ENCODE results near the gene MLPH.

DNA sequence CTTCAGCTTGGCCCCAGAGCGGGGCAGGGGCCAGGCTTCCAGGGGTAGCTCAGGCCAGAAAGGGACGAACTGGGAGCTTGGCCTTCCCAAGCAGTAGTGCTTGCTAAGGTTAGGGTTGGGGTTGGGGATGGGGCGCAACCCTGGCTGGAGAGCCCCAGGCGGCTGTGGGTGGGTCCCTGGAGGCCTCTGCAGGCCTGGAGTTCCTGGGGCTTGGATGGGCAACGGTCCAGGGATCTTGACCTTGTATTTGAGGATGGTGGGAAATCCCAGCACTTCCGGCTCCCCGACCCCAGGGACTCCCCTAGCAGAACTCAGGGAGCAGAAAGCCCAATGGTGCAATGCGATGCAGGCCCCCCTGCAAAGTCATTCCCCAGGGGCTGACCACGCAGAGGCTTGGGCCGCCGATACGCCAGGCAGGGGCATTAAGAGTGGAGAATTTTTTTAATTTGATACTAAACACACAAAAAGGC, 12.6 kb upstream of the MLPH start:
- no peak for TF ChIP-seq POLR2A (IDR thresholded peaks at IDR 0.05; ENCODE audit: low read length)
- no peak for TF ChIP-seq GATA1 (IDR thresholded peaks at IDR 0.05; ENCODE audit: low read depth, low read length)

Measured in erythroblast (primary cell).